K562 (cell line): ENCODE measurements around the gene MYO7A. TPM values are rescaled to one million over a fixed set of nuclear protein-coding genes. Genes with fewer than 3 reads are reported as not detected.

Experiments used
- ATAC-seq: fragments of 200-7000 bp; cut with Tn5 transposase; 3 replicates; pipeline ENCODE4 v1.9.1; 2020; ENCODE audit warnings: moderate library complexity
- BruUV-seq: library from RNA; stranded (reverse); fragments of 400-500 nt; replicated peaks from 2 replicates; lab custom pipeline; 2021; lab: Mats Ljungman, UMichigan
- CTCF ChIA-PET: fragments of 300-600 bp; formaldehyde crosslinking; extraction: SDS; loops from one replicate; lab custom pipeline; 2021; ENCODE audit warnings: low intra/inter-chr PET ratio; lab: Yijun Ruan, JAX
- POLR2A ChIA-PET: fragments of 300-600, 350-650 bp; sonication (Branson Sonifier 250); formaldehyde crosslinking; extraction: SDS; loops from one replicate; lab custom pipeline; 2021; ENCODE audit warnings: antibody characterized with exemption, inconsistent platforms; lab: Yijun Ruan, JAX
- DNase-seq, 4 experiments: peaks; one replicate each; pipeline versions ENCODE4 v3.0.0 to v3.0.0-alpha.2; 2011 to 2018; ENCODE audit warnings: low spot score in 3 of 4, mixed read lengths in 3 of 4; ENCODE audit errors: extremely low read depth in 1 of 4
- FAIRE-seq: peaks from 2 replicates; lab custom pipeline; 2011; peaks lifted over from hg19 to GRCh38; lab: Jason Lieb, UNC
- H2AFZ ChIP-seq: 2 replicates; pipeline ENCODE4 v1.6.0; 2011; ENCODE audit warnings: low read depth, low read length, control low read depth, inconsistent platforms
- H3K27ac ChIP-seq: fragments of 200-600 bp; 3 replicates; pipeline ENCODE4 v1.8.0; 2011; ENCODE audit warnings: low read depth, mild to moderate bottlenecking, control low read depth, inconsistent platforms, low read length, moderate library complexity, mixed read lengths; ENCODE audit errors: extremely low read depth
- H3K27me3 ChIP-seq, 2 experiments: fragments of 300-600 bp in 1 of 2; 2 replicates in 1 of 2; 3 replicates in 1 of 2; pipeline versions ENCODE4 v1.6.0 to v1.8.0; 2011; ENCODE audit warnings: inconsistent platforms in 2 of 2, low read length in 2 of 2, mild to moderate bottlenecking in 1 of 2, mixed read lengths in 1 of 2, moderate library complexity in 1 of 2; ENCODE audit not compliant: control insufficient read depth in 2 of 2, insufficient read depth in 2 of 2
- H3K36me3 ChIP-seq: fragments of 300-600 bp; 3 replicates; pipeline ENCODE4 v1.8.0; 2011; ENCODE audit warnings: mild to moderate bottlenecking, low read length, inconsistent platforms; ENCODE audit not compliant: control insufficient read depth, insufficient read depth
- H3K4me1 ChIP-seq, 2 experiments: fragments of 200-600 bp in 1 of 2; replicated peaks in 1 of 2; 2 replicates in 1 of 2; 3 replicates in 1 of 2; pipeline versions ENCODE4 v1.5.1 to v1.8.0; 2011; ENCODE audit warnings: inconsistent platforms in 2 of 2, low read length in 2 of 2, mild to moderate bottlenecking in 1 of 2, mixed read lengths in 1 of 2, moderate library complexity in 1 of 2; ENCODE audit not compliant: control insufficient read depth in 2 of 2, insufficient read depth in 2 of 2
- H3K4me2 ChIP-seq: 2 replicates; pipeline ENCODE4 v1.6.1; 2011; ENCODE audit warnings: low read length, control low read depth, inconsistent platforms, mixed read lengths; ENCODE audit not compliant: insufficient read depth
- H3K4me3 ChIP-seq: fragments of 200-600 bp; sonication (generic), shearing (Covaris generic); 2 replicates; pipeline ENCODE4 v1.5.1; 2016; ENCODE audit warnings: control low read depth, inconsistent platforms
- H3K79me2 ChIP-seq: fragments of 200-600 bp; 3 replicates; pipeline ENCODE4 v1.8.0; 2011; ENCODE audit warnings: low read length, inconsistent platforms; ENCODE audit not compliant: control insufficient read depth, insufficient read depth
- H3K9ac ChIP-seq, 2 experiments: 2 replicates each; pipeline versions ENCODE4 v1.6.0 to v1.6.1; 2011; ENCODE audit warnings: low read depth in 2 of 2, low read length in 2 of 2, control low read depth in 1 of 2, inconsistent platforms in 1 of 2, mild to moderate bottlenecking in 1 of 2, mixed read lengths in 1 of 2; ENCODE audit not compliant: insufficient read depth in 1 of 2
- H3K9me1 ChIP-seq: one replicate; pipeline ENCODE4 v1.6.0; 2011; ENCODE audit warnings: inconsistent platforms, mild to moderate bottlenecking, low read length, moderate library complexity; ENCODE audit not compliant: control insufficient read depth, insufficient read depth
- H3K9me3 ChIP-seq: replicated peaks from 2 replicates; pipeline ENCODE4 v1.5.1; 2011; ENCODE audit warnings: low read depth, low read length, inconsistent platforms; ENCODE audit not compliant: control insufficient read depth, insufficient read depth
- H4K20me1 ChIP-seq: replicated peaks from 2 replicates; pipeline ENCODE4 v1.6.1; 2011; ENCODE audit warnings: low read length, inconsistent platforms, mixed read lengths; ENCODE audit not compliant: control insufficient read depth, insufficient read depth
- E2F4 ChIP-seq: sonication (generic); formaldehyde crosslinking; IDR thresholded peaks from 2 replicates; pipeline ENCODE4 v1.8.0; 2022; ENCODE audit warnings: mild to moderate bottlenecking, low read depth, missing genetic modification reagents
- HMGXB4 ChIP-seq: sonication (generic); formaldehyde crosslinking; IDR thresholded peaks from 2 replicates; pipeline ENCODE4 v1.8.1; 2023; ENCODE audit warnings: mild to moderate bottlenecking, missing genetic modification reagents
- KLF6 ChIP-seq: fragments of 250-450 bp; sonication (Bioruptor Pico); IDR thresholded peaks from 2 replicates; pipeline ENCODE4 v1.4.0; 2020; ENCODE audit warnings: mild to moderate bottlenecking, moderate library complexity, borderline replicate concordance
- WGBS: fragments of 100-300 bp; shearing (Covaris generic); methylation state at CpG from one replicate; pipeline ENCODE4 v1.1.6; 2016; ENCODE audit warnings: low coverage, mixed read lengths; ENCODE audit not compliant: insufficient coverage; ENCODE audit errors: missing lambda C conversion rate; 5-methylcytosine and 5-hydroxymethylcytosine counted together
- in situ Hi-C: fragments of 300-500 bp; cut with MboI; formaldehyde crosslinking; loops from 4 replicates; pipeline ENCODE4 v1.15.0; 2018; ENCODE audit warnings: inconsistent platforms, mixed read lengths
- intact Hi-C: fragments of 100-400 bp; cut with micrococcal nuclease; formaldehyde crosslinking; loops from 2 replicates; pipeline ENCODE4 v1.14.2; 2022
- polyA plus RNA-seq, 8 experiments: library from polyadenylated mRNA; depleted of rRNA in 4 of 8; stranded (reverse) in 5 of 8; unstranded in 3 of 8; fragments of >200 nt; fragmentation: Nextera tagmentation in 2 of 8; fragmentation: Illumina TruSeq in 1 of 8; extraction: Ambion mirVana in 2 of 8; extraction: Trizol in 1 of 8; gene quantifications; 2 replicates each; pipeline versions ENCODE4 v1.2.1 to v1.2.3, GENCODE V29; 2011 to 2014; ENCODE audit warnings: inconsistent platforms in 1 of 8, missing spikeins in 1 of 8
- total RNA-seq, 7 experiments: library from RNA; depleted of rRNA in 6 of 7; stranded (reverse); fragments of >200 nt in 6 of 7; fragmentation: Illumina TruSeq in 2 of 7; extraction: Trizol in 2 of 7; gene quantifications; 2 replicates each; pipeline versions ENCODE4 v1.2.1 to v1.2.3, GENCODE V29; 2011 to 2021; ENCODE audit warnings: low replicate concordance in 1 of 7

MYO7A gene
- total and polyA plus RNA-seq, 9 of the 15 experiments (the other 6 are each of a cell fraction or from before 2014, with no cell fraction given): 0.01 to 0.11 (median 0.07) TPM; not detected in 1

GRCh38 chr11:77156396-77157195 is 28.6 kb downstream of the MYO7A start:
- Histone ChIP-seq H4K20me1 (peaks cover 8% of the 10 kb centered on the region; the same call in 1 of the 2 replicates), H3K27me3 (peaks cover 2 to 93% of the 10 kb centered on the region in 2 experiments; a peak in 4 of 5 replicates), H3K9me1 (no peaks in the 10 kb centered on the region), H2AFZ (no peak overlapping the region), H3K4me2 (no peak overlapping the region), H3K9me3 (no peaks in the 10 kb centered on the region), H3K4me3 (no peak overlapping the region), H3K9ac (no peak overlapping the region), H3K79me2 (no peaks in the 10 kb centered on the region), H3K4me1 (peaks cover 0 to 5% of the 10 kb centered on the region in 2 experiments; a peak in 2 of 5 replicates), H3K27ac (no peak overlapping the region), H3K36me3 (no peaks in the 10 kb centered on the region)
- WGBS: 30% methylated on average over 24 of the region's 26 CpGs
- DNase-seq (no peak), ATAC-seq (no peak), FAIRE-seq (no peak)
- POLR2A ChIA-PET: interaction anchor here (0.6 to 0.8 kb wide), 3 partner anchors 12 to 1955 kb away, joined by 3 read pairs; no protein-coding TSS in a partner anchor
- intact Hi-C loops: no loop called here
- BruUV-seq: no TSS peak
- in situ Hi-C loops: no loop called here
- TF ChIP-seq HMGXB4 (CRISPR knock-in tag) (no peak), KLF6 (no peak), E2F4 (CRISPR knock-in tag) (no peak)
- CTCF ChIA-PET: interaction anchor here (0.5 kb wide), 1 partner anchor 40 kb away, joined by 3 read pairs; no protein-coding TSS in a partner anchor
